Measurements from ENCODE around the gene EVA1B.

DNA sequence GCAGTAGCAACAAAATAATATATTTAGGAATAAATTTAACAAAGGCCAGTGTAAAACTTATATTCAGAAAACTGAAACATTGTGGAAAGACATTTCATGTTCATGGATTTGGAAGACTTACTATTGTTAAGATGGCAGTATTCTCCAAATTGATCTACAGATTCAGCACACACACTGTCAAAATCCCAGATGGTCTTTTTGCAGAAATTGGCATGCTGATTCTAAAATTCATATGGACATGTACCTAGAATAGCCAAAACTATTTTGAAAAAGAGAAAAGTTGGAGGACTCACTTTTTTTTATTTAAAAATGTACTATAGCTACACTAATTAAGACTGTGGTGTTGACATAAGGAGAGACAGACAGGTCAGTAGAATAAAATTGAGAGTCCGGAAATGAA lies 49.2 kb downstream of the EVA1B start:
- TF ChIP-seq, protein P1, sequence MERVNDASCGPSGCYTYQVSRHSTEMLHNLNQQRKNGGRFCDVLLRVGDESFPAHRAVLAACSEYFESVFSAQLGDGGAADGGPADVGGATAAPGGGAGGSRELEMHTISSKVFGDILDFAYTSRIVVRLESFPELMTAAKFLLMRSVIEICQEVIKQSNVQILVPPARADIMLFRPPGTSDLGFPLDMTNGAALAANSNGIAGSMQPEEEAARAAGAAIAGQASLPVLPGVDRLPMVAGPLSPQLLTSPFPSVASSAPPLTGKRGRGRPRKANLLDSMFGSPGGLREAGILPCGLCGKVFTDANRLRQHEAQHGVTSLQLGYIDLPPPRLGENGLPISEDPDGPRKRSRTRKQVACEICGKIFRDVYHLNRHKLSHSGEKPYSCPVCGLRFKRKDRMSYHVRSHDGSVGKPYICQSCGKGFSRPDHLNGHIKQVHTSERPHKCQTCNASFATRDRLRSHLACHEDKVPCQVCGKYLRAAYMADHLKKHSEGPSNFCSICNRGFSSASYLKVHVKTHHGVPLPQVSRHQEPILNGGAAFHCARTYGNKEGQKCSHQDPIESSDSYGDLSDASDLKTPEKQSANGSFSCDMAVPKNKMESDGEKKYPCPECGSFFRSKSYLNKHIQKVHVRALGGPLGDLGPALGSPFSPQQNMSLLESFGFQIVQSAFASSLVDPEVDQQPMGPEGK (CRISPR knock-in tag; IDR thresholded peaks at IDR 0.05; ENCODE audit: borderline replicate concordance) = no peak
- TF ChIP-seq ZFP30 (CRISPR knock-in tag; IDR thresholded peaks at IDR 0.05) = no peak
- TF ChIP-seq ZFP3 (CRISPR knock-in tag; IDR thresholded peaks at IDR 0.05) = no peak
- TF ChIP-seq, protein P2, sequence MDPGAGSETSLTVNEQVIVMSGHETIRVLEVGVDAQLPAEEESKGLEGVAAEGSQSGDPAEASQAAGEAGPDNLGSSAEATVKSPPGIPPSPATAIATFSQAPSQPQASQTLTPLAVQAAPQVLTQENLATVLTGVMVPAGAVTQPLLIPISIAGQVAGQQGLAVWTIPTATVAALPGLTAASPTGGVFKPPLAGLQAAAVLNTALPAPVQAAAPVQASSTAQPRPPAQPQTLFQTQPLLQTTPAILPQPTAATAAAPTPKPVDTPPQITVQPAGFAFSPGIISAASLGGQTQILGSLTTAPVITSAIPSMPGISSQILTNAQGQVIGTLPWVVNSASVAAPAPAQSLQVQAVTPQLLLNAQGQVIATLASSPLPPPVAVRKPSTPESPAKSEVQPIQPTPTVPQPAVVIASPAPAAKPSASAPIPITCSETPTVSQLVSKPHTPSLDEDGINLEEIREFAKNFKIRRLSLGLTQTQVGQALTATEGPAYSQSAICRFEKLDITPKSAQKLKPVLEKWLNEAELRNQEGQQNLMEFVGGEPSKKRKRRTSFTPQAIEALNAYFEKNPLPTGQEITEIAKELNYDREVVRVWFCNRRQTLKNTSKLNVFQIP (CRISPR knock-in tag; IDR thresholded peaks at IDR 0.05; ENCODE audit: borderline replicate concordance, low read depth) = no peak
- TF ChIP-seq, protein P3, sequence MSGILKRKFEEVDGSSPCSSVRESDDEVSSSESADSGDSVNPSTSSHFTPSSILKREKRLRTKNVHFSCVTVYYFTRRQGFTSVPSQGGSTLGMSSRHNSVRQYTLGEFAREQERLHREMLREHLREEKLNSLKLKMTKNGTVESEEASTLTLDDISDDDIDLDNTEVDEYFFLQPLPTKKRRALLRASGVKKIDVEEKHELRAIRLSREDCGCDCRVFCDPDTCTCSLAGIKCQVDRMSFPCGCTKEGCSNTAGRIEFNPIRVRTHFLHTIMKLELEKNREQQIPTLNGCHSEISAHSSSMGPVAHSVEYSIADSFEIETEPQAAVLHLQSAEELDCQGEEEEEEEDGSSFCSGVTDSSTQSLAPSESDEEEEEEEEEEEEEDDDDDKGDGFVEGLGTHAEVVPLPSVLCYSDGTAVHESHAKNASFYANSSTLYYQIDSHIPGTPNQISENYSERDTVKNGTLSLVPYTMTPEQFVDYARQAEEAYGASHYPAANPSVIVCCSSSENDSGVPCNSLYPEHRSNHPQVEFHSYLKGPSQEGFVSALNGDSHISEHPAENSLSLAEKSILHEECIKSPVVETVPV (CRISPR knock-in tag; IDR thresholded peaks at IDR 0.05) = no peak
- TF ChIP-seq, protein P4, sequence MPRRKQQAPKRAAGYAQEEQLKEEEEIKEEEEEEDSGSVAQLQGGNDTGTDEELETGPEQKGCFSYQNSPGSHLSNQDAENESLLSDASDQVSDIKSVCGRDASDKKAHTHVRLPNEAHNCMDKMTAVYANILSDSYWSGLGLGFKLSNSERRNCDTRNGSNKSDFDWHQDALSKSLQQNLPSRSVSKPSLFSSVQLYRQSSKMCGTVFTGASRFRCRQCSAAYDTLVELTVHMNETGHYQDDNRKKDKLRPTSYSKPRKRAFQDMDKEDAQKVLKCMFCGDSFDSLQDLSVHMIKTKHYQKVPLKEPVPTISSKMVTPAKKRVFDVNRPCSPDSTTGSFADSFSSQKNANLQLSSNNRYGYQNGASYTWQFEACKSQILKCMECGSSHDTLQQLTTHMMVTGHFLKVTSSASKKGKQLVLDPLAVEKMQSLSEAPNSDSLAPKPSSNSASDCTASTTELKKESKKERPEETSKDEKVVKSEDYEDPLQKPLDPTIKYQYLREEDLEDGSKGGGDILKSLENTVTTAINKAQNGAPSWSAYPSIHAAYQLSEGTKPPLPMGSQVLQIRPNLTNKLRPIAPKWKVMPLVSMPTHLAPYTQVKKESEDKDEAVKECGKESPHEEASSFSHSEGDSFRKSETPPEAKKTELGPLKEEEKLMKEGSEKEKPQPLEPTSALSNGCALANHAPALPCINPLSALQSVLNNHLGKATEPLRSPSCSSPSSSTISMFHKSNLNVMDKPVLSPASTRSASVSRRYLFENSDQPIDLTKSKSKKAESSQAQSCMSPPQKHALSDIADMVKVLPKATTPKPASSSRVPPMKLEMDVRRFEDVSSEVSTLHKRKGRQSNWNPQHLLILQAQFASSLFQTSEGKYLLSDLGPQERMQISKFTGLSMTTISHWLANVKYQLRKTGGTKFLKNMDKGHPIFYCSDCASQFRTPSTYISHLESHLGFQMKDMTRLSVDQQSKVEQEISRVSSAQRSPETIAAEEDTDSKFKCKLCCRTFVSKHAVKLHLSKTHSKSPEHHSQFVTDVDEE (CRISPR knock-in tag; IDR thresholded peaks at IDR 0.05) = no peak
- no peak for TF ChIP-seq PPARA (CRISPR knock-in tag; IDR thresholded peaks at IDR 0.05; ENCODE audit: borderline replicate concordance)
- TF ChIP-seq, protein P5, sequence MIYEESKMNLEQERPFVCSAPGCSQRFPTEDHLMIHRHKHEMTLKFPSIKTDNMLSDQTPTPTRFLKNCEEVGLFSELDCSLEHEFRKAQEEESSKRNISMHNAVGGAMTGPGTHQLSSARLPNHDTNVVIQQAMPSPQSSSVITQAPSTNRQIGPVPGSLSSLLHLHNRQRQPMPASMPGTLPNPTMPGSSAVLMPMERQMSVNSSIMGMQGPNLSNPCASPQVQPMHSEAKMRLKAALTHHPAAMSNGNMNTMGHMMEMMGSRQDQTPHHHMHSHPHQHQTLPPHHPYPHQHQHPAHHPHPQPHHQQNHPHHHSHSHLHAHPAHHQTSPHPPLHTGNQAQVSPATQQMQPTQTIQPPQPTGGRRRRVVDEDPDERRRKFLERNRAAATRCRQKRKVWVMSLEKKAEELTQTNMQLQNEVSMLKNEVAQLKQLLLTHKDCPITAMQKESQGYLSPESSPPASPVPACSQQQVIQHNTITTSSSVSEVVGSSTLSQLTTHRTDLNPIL (CRISPR knock-in tag; IDR thresholded peaks at IDR 0.05; ENCODE audit: low read depth) = no peak
- TF ChIP-seq ZNF565 (CRISPR knock-in tag; conservative IDR thresholded peaks at IDR 0.05; ENCODE audit: low read depth) = no peak
- TF ChIP-seq ZC3H10 (CRISPR knock-in tag; IDR thresholded peaks at IDR 0.05) = no peak
- no peak for TF ChIP-seq OSR1 (CRISPR knock-in tag; IDR thresholded peaks at IDR 0.05)
- no peak for TF ChIP-seq TOX (CRISPR knock-in tag; IDR thresholded peaks at IDR 0.05; ENCODE audit: borderline replicate concordance)
- no peak for TF ChIP-seq RARB (CRISPR knock-in tag; IDR thresholded peaks at IDR 0.05)

Data from SK-N-SH treated with all-trans-retinoic acid at 6 μM for 48 hours (cell line).